Gastrocnemius medialis (tissue), 4 donors: ENCODE results near the gene PLA2G2F. TPM values are rescaled to one million over a fixed set of nuclear protein-coding genes. Genes with fewer than 3 reads are reported as not detected.

Source experiments
- ATAC-seq, 2 donors: fragments of 150-250 bp; one replicate each; pipeline ENCODE4 v1.9.1; 2016
- DNase-seq, 2 donors: peaks; one replicate each; pipeline ENCODE4 v3.0.0-alpha.2; 2019
- H3K27ac ChIP-seq, 4 donors: fragments of 200-600 bp; sonication (generic); 1 replicate in 1 of 4; 2 replicates in 3 of 4; pipeline ENCODE4 v1.5.1; 2016 to 2018; ENCODE audit warnings: mild to moderate bottlenecking in 2 of 4, moderate library complexity in 1 of 4
- H3K27me3 ChIP-seq, 3 donors: fragments of 200-600 bp; sonication (generic) in 2 of 3; 1 replicate in 1 of 3; 2 replicates in 2 of 3; pipeline versions ENCODE4 v1.5.1 to v1.6.0; 2016 to 2019; ENCODE audit warnings: mild to moderate bottlenecking in 1 of 3, moderate library complexity in 1 of 3
- H3K36me3 ChIP-seq, 2 donors: fragments of 200-600 bp; sonication (generic) in 1 of 2; one replicate each; pipeline ENCODE4 v1.5.1; 2017 to 2018
- H3K4me1 ChIP-seq, 2 donors: fragments of 200-600 bp; sonication (generic) in 1 of 2; one replicate each; pipeline ENCODE4 v1.5.1; 2016 to 2017; ENCODE audit warnings: mild to moderate bottlenecking in 2 of 2
- H3K4me3 ChIP-seq, 4 donors: fragments of 200-600 bp; sonication (generic) in 3 of 4; 1 replicate in 1 of 4; 2 replicates in 3 of 4; pipeline ENCODE4 v1.5.1; 2016 to 2019; ENCODE audit warnings: mild to moderate bottlenecking in 2 of 4
- H3K9me3 ChIP-seq, 3 donors: fragments of 200-600 bp; sonication (generic) in 2 of 3; 1 replicate in 1 of 3; 2 replicates in 2 of 3; pipeline ENCODE4 v1.5.1; 2016 to 2019
- POLR2A ChIP-seq, 2 donors: fragments of 450-650 bp; IDR thresholded peaks; one replicate each; pipeline ENCODE4 v1.6.1; 2017; ENCODE audit warnings: antibody characterized with exemption in 2 of 2, mild to moderate bottlenecking in 2 of 2, moderate library complexity in 2 of 2
- in situ Hi-C, 4 donors: fragments of 200-750 bp; cut with MboI; loops; one replicate each; pipeline versions ENCODE4 v1.15.0 to v1.8.0; 2017; ENCODE audit warnings: low sequenced_read_pairs in 4 of 4
- intact Hi-C: fragments of 100-400 bp; cut with DNase I; formaldehyde crosslinking; loops from one replicate; pipeline ENCODE4 v1.15.1; 2023; ENCODE audit warnings: low total_unique reads
- total RNA-seq, 4 donors: library from RNA; depleted of rRNA; stranded (reverse); fragments of >200 nt; gene quantifications; one replicate each; pipeline versions ENCODE4 v1.1.0 to v1.2.3, GENCODE V29; 2016
- TF ChIP-seq, protein P1 (sequence below), 5 experiments: fragments of 450-650 bp in 3 of 5; fragments of 200-600 bp in 2 of 5; sonication (generic) in 2 of 5; IDR thresholded peaks in 4 of 5; conservative IDR thresholded peaks in 1 of 5; 1 replicate in 4 of 5; 2 replicates in 1 of 5; pipeline ENCODE4 v1.5.1; 2016 to 2019; ENCODE audit warnings: antibody characterized with exemption in 5 of 5, mild to moderate bottlenecking in 3 of 5, moderate library complexity in 3 of 5

The PLA2G2F gene
- total RNA-seq, 4 donors from 2014 or later: not detected

DNA sequence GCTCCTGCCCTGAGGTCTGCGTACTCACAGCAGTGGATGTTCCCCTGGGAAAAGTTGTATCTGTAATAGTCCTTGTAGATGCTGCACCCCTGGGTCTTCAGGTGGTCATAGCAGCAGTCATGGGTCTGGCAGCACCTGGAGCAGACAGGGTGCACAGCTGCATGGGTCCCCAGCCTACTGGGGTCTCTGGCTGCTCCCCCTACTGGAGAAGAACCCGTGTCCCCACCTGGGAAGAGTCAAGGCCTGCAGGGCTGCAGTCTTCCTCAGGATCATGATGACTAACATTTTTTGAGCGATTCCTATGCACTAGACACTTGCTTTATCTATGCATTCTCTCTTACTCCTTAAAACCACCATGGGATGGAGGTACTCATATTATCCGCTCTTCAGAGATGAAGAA is 23.6 kb upstream of the PLA2G2F start:
- no peaks in the 10 kb centered on the region for H3K4me1 ChIP-seq
- peaks cover 0 to 6% (median 0%) of the 10 kb centered on the region in 3 donors for H3K27me3 ChIP-seq
- H3K27ac ChIP-seq: no peak overlapping the region
- in situ Hi-C loops: no loop called here
- ATAC-seq (no peak), DNase-seq (no peak)
- no peak overlapping the region for H3K4me3 ChIP-seq
- H3K36me3 ChIP-seq: no peaks in the 10 kb centered on the region
- H3K9me3 ChIP-seq: no peaks in the 10 kb centered on the region
- intact Hi-C loops: no loop called here
- TF ChIP-seq POLR2A (IDR thresholded peaks at IDR 0.05): no peak
- TF ChIP-seq, protein P1, sequence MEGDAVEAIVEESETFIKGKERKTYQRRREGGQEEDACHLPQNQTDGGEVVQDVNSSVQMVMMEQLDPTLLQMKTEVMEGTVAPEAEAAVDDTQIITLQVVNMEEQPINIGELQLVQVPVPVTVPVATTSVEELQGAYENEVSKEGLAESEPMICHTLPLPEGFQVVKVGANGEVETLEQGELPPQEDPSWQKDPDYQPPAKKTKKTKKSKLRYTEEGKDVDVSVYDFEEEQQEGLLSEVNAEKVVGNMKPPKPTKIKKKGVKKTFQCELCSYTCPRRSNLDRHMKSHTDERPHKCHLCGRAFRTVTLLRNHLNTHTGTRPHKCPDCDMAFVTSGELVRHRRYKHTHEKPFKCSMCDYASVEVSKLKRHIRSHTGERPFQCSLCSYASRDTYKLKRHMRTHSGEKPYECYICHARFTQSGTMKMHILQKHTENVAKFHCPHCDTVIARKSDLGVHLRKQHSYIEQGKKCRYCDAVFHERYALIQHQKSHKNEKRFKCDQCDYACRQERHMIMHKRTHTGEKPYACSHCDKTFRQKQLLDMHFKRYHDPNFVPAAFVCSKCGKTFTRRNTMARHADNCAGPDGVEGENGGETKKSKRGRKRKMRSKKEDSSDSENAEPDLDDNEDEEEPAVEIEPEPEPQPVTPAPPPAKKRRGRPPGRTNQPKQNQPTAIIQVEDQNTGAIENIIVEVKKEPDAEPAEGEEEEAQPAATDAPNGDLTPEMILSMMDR (IDR thresholded peaks at IDR 0.05 in 4 of 5, conservative IDR thresholded peaks at IDR 0.05 in 1 of 5): no peak

DNA sequence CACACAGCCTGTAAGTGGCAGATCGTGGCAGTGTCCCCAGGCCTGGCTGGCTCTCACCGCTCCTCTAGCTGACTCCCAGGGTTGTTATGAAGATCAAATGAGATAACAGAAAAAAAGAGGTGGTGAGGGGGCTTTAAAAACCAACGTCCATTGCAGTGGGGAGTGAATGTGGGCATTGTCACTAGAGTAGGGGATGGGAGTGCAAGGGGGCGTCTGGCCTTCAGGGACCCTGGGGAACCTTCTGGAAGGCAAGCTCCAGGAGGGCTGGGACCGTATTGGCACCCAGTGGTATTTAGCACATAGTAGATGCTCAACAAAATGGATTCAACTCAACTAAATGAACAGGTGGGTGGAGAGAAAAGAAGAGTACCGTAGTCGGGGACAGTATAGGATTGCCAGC is 23.2 kb upstream of the PLA2G2F start:
- Histone ChIP-seq H3K36me3 (no peaks in the 10 kb centered on the region), H3K9me3 (no peaks in the 10 kb centered on the region), H3K27me3 (peaks cover 0 to 6% (median 0%) of the 10 kb centered on the region in 3 donors), H3K27ac (no peak overlapping the region), H3K4me3 (no peak overlapping the region), H3K4me1 (no peaks in the 10 kb centered on the region)
- DNase-seq (no peak), ATAC-seq (no peak)
- intact Hi-C loops (no loop called here), in situ Hi-C loops (no loop called here)
- no peak for TF ChIP-seq POLR2A (IDR thresholded peaks at IDR 0.05)
- TF ChIP-seq, protein P1 (IDR thresholded peaks at IDR 0.05 in 4 of 5, conservative IDR thresholded peaks at IDR 0.05 in 1 of 5): no peak

DNA sequence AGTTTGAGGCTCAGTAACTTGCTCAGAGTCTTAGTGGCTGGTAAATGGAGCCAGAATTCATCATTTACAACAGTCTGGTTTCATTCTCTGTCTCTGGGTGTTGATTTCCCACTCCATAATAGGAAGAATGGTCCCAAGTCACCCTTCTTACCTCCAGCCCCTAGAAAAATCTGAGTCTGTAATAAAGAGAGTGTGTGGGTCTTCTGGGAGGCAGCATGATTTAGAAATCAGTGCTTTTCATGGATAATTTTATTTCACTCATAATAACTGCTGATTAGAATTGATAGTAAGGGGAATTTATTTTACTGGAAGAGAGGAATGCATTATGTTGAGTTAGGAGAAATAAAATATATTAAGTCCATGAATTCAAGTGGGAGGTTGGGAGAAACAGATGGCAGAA is 21.9 kb upstream of the PLA2G2F start:
- H3K27me3 ChIP-seq: peaks cover 0 to 3% (median 0%) of the 10 kb centered on the region in 3 donors
- no peaks in the 10 kb centered on the region for H3K36me3 ChIP-seq
- DNase-seq (no peak), ATAC-seq (no peak)
- no peaks in the 10 kb centered on the region for H3K9me3 ChIP-seq
- no peaks in the 10 kb centered on the region for H3K4me1 ChIP-seq
- in situ Hi-C loops (no loop called here), intact Hi-C loops (no loop called here)
- TF ChIP-seq, protein P1 (IDR thresholded peaks at IDR 0.05 in 4 of 5, conservative IDR thresholded peaks at IDR 0.05 in 1 of 5): no peak
- no peak for TF ChIP-seq POLR2A (IDR thresholded peaks at IDR 0.05)
- no peak overlapping the region for H3K27ac ChIP-seq
- H3K4me3 ChIP-seq: no peak overlapping the region

DNA sequence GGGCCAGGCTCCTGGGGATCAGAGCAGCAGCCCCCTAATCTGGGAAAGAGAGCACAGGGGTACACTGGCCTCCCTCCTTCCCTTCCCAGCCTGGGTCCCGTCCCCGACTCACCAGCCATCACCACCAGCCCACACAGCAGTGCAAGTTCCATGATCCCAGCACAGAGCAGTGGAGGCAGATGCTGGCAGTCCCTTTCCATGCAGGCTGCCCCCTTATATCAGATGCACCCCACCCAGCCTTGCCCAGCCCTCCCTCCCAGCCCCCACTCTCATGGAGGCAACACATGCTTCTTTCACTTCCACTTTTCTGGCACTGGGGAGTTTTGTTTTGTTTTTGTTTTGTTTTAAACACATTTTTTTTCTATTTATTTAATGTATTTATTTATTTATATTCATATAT is 19.8 kb upstream of the PLA2G2F start, which contains the start of gene PLA2G2D:
Gene PLA2G2D (minus strand): TSS at position 190 of the 400 bp plus-strand sequence. CDS start 38 bp downstream, at position 152.
- no peak within 1 kb of the TSS for H3K4me3 ChIP-seq
- intact Hi-C loops: no loop called here
- DNase-seq: no peak
- H3K36me3 ChIP-seq: no peaks in the 10 kb centered on the region
- H3K27ac ChIP-seq: no peak within 1 kb of the TSS
- TF ChIP-seq, protein P1 (IDR thresholded peaks at IDR 0.05 in 4 of 5, conservative IDR thresholded peaks at IDR 0.05 in 1 of 5): no peak
- TF ChIP-seq POLR2A (IDR thresholded peaks at IDR 0.05): no peak
- in situ Hi-C loops: no loop called here
- H3K9me3 ChIP-seq: no peaks in the 10 kb centered on the region
- no peaks in the 10 kb centered on the region for H3K4me1 ChIP-seq
- H3K27me3 ChIP-seq: peaks cover 0 to 3% (median 2%) of the 10 kb centered on the region in 3 donors
- ATAC-seq: no peak

DNA sequence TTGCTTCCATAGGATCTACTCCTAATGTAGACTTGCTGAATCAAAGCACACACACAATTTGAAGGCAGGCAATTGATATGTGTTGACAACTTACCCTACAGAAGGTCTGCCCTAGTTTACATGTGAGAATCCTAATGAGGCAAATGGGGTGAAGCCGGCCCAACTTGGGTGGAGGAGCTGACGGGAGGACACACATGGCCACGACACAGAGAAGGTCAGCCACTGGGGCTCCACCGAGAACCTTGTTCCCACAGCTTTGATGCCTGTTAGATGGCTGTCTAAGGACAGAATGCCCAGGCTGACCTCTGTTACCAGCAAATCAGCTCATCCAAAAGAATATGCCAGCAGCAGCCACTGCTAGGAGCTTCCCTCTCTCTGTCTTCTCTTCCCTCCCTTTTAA is 18.3 kb upstream of the PLA2G2F start:
- in situ Hi-C loops (no loop called here), intact Hi-C loops (no loop called here)
- ATAC-seq: no peak
- no peaks in the 10 kb centered on the region for H3K36me3 ChIP-seq
- H3K27me3 ChIP-seq: peaks cover 0 to 3% (median 0%) of the 10 kb centered on the region in 3 donors
- H3K4me1 ChIP-seq: no peaks in the 10 kb centered on the region
- H3K4me3 ChIP-seq: no peak overlapping the region
- no peak for DNase-seq
- TF ChIP-seq, protein P1 (IDR thresholded peaks at IDR 0.05 in 4 of 5, conservative IDR thresholded peaks at IDR 0.05 in 1 of 5): no peak
- TF ChIP-seq POLR2A (IDR thresholded peaks at IDR 0.05): no peak
- H3K9me3 ChIP-seq: no peaks in the 10 kb centered on the region
- no peak overlapping the region for H3K27ac ChIP-seq
